Lower leg skin (tissue), 4 donors: Measurements from ENCODE around the gene RPL13. TPM values are rescaled to one million over a fixed set of nuclear protein-coding genes. Genes with fewer than 3 reads are reported as not detected.

Experiments
- DNase-seq, 2 donors: peaks; one replicate each; pipeline ENCODE4 v3.0.0-alpha.2; 2019; ENCODE audit warnings: low spot score in 2 of 2
- H3K4me3 ChIP-seq: fragments of 200-600 bp; sonication (generic); 2 replicates; pipeline ENCODE4 v1.5.1; 2017; ENCODE audit warnings: mild to moderate bottlenecking, low read depth; ENCODE audit not compliant: poor library complexity, severe bottlenecking
- CTCF ChIP-seq, 3 donors: fragments of 450-650 bp; IDR thresholded peaks; one replicate each; pipeline ENCODE4 v1.5.1; 2016; ENCODE audit warnings: antibody characterized with exemption in 3 of 3, mild to moderate bottlenecking in 3 of 3, moderate library complexity in 2 of 3
- POLR2A ChIP-seq, 2 donors: fragments of 450-650 bp; IDR thresholded peaks; one replicate each; pipeline ENCODE4 v1.6.1; 2016 to 2017; ENCODE audit warnings: antibody characterized with exemption in 2 of 2, mild to moderate bottlenecking in 1 of 2, moderate library complexity in 1 of 2
- WGBS, 2 donors: methylation state at CpG; one replicate each; pipeline ENCODE4 v1.1.5; 2018; 5-methylcytosine and 5-hydroxymethylcytosine counted together
- intact Hi-C: fragments of 100-400 bp; cut with DNase I; formaldehyde crosslinking; loops from one replicate; pipeline ENCODE4 v1.15.0; 2023; ENCODE audit warnings: low total_unique reads
- total RNA-seq, 4 donors: library from RNA; depleted of rRNA; stranded (reverse); fragments of >200 nt; gene quantifications; one replicate each; pipeline ENCODE4 v1.1.0, GENCODE V29; 2016

RPL13 gene
- total RNA-seq, 4 donors from 2014 or later, result 8,523 to 25,229 (median 9,742) TPM

GRCh38 chr16:89546781-89547180 is 13.7 kb upstream of the RPL13 start:
- TF ChIP-seq CTCF (IDR thresholded peaks at IDR 0.05) (no peak), POLR2A (IDR thresholded peaks at IDR 0.05) (no peak)
- WGBS, 2 donors, result 88 to 93% methylated on average over 17 to 19 of the region's 19 CpGs

GRCh38 chr16:89547291-89547690 is 13.2 kb upstream of the RPL13 start:
- 93 to 95% methylated on average over 17 of the region's 17 CpGs for WGBS, 2 donors
- TF ChIP-seq POLR2A (IDR thresholded peaks at IDR 0.05) (no peak), CTCF (IDR thresholded peaks at IDR 0.05) (no peak)

More at GRCh38 chr16:89546781-89547180, 13.7 kb upstream of the RPL13 start:
- H3K4me3 ChIP-seq, result no peak overlapping the region
- intact Hi-C loops, result no loop called here
- no peak for DNase-seq

GRCh38 chr16:89547860-89548259 is 12.6 kb upstream of the RPL13 start:
- no peak overlapping the region for H3K4me3 ChIP-seq
- no peak for DNase-seq
- no peak for TF ChIP-seq POLR2A (IDR thresholded peaks at IDR 0.05)
- TF ChIP-seq CTCF (IDR thresholded peaks at IDR 0.05), result no peak
- intact Hi-C loops, result no loop called here
- WGBS, 2 donors, result 95% methylated on average over 20 of the region's 20 CpGs

More at GRCh38 chr16:89547291-89547690, 13.2 kb upstream of the RPL13 start:
- no peak overlapping the region for H3K4me3 ChIP-seq
- no peak for DNase-seq
- intact Hi-C loops, result no loop called here

DNA sequence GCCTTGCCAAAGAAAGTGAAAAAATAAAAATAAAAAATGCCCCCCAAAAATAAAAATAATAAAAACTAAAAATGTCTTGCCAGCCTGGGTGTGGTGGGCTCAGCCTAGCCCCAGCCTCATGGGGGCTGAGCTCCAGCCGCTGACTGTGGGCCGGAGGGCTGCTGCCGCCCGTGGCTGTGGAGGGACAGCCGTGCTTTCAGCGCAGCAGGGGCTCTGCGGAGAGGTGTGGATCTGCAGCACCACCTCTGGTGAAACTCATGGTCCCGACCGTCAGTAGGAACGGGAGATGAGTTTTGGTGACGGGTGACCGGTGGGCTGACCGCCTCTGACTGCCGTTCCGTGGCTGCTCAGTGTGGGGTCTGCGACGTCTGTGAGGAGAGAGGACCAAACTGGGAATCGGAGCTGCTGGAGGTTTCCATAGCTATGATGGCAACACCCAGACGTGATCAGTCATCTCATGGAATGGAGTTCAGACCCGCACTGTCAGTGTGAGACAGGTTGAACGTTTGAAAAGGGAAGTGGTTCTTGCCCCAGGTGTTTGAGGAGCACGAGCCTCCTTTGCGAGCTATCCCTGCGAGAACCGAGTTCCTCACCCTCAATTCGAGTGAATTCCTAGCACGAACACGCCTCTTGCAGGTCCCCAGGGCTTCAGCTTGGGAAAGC is 12.0 kb upstream of the RPL13 start:
- 82 to 84% methylated on average over 28 of the region's 28 CpGs for WGBS, 2 donors
- no peak for DNase-seq
- no peak overlapping the region for H3K4me3 ChIP-seq
- no peak for TF ChIP-seq POLR2A (IDR thresholded peaks at IDR 0.05)
- TF ChIP-seq CTCF (IDR thresholded peaks at IDR 0.05), result no peak
- intact Hi-C loops, result no loop called here

GRCh38 chr16:89549007-89549700 is 11.3 kb upstream of the RPL13 start:
- 81 to 82% methylated on average over 10 of the region's 10 CpGs for WGBS, 2 donors
- intact Hi-C loops, result no loop called here
- DNase-seq, result no peak
- TF ChIP-seq CTCF (IDR thresholded peaks at IDR 0.05) (no peak), POLR2A (IDR thresholded peaks at IDR 0.05) (no peak)
- H3K4me3 ChIP-seq, result no peak overlapping the region
